Endothelial cell of umbilical vein (primary cell): Measurements from ENCODE around the gene MIOS. TPM values are rescaled to one million over a fixed set of nuclear protein-coding genes. Genes with fewer than 3 reads are reported as not detected.

Source experiments
- BruUV-seq: library from RNA; stranded (reverse); fragments of 400-500 nt; replicated peaks from 2 replicates; lab custom pipeline; 2021; lab: Mats Ljungman, UMichigan
- CTCF ChIA-PET: fragments of 300-600, 350-600 bp; sonication (Branson Sonifier 250); formaldehyde crosslinking; loops from one replicate; lab custom pipeline; 2021; ENCODE audit warnings: antibody characterized with exemption, inconsistent platforms; lab: Charles Lee
- POLR2A ChIA-PET: fragments of 300-600, 350-600 bp; sonication (Branson Sonifier 250); formaldehyde crosslinking; loops from one replicate; lab custom pipeline; 2021; ENCODE audit warnings: antibody characterized with exemption, inconsistent platforms; lab: Charles Lee
- DNase-seq: peaks from one replicate; pipeline ENCODE4 v3.0.0-alpha.2; 2011; ENCODE audit warnings: low read depth, low spot score
- FAIRE-seq: peaks from 2 replicates; lab custom pipeline; 2011; peaks lifted over from hg19 to GRCh38; lab: Jason Lieb, UNC
- H2AFZ ChIP-seq: 2 replicates; pipeline ENCODE4 v1.6.0; 2012; ENCODE audit warnings: low read depth, low read length, control low read depth, inconsistent platforms
- H3K27ac ChIP-seq: 2 replicates; pipeline ENCODE4 v1.5.1; 2011; ENCODE audit warnings: low read depth, mild to moderate bottlenecking, control low read depth, low read length, moderate library complexity; ENCODE audit not compliant: insufficient read depth
- H3K27me3 ChIP-seq, 2 experiments: 2 replicates each; pipeline versions ENCODE4 v1.6.0 to v1.6.1; 2011; ENCODE audit warnings: low read length in 2 of 2, mixed read lengths in 1 of 2; ENCODE audit not compliant: control insufficient read depth in 2 of 2, insufficient read depth in 2 of 2
- H3K36me3 ChIP-seq, 2 experiments: 2 replicates in 1 of 2; 3 replicates in 1 of 2; pipeline ENCODE4 v1.5.1; 2011; ENCODE audit warnings: low read length in 2 of 2, mild to moderate bottlenecking in 1 of 2, moderate library complexity in 1 of 2; ENCODE audit not compliant: control insufficient read depth in 2 of 2, insufficient read depth in 2 of 2; ENCODE audit errors: extremely low read depth in 1 of 2
- H3K4me1 ChIP-seq: 3 replicates; pipeline ENCODE4 v1.5.1; 2011; ENCODE audit warnings: mild to moderate bottlenecking, low read length; ENCODE audit not compliant: control insufficient read depth, insufficient read depth; ENCODE audit errors: extremely low read depth
- H3K4me2 ChIP-seq: 2 replicates; pipeline ENCODE4 v1.6.1; 2011; ENCODE audit warnings: low read length, control low read depth, mixed read lengths; ENCODE audit not compliant: insufficient read depth
- H3K4me3 ChIP-seq, 3 experiments: fragments of 200-600 bp in 1 of 3; sonication (generic), shearing (Covaris generic) in 1 of 3; replicated peaks in 1 of 3; 2 replicates each; pipeline ENCODE4 v1.5.1; 2011 to 2016; ENCODE audit warnings: control low read depth in 3 of 3, low read length in 3 of 3, mild to moderate bottlenecking in 2 of 3, inconsistent platforms in 1 of 3, low read depth in 1 of 3, moderate library complexity in 1 of 3; ENCODE audit not compliant: insufficient read depth in 1 of 3
- H3K79me2 ChIP-seq: 2 replicates; pipeline ENCODE4 v1.6.0; 2012; ENCODE audit warnings: low read length, inconsistent platforms; ENCODE audit not compliant: control insufficient read depth, insufficient read depth
- H3K9ac ChIP-seq: replicated peaks from 2 replicates; pipeline ENCODE3; 2011; ENCODE audit warnings: low read length, control low read depth; ENCODE audit not compliant: insufficient read depth; ENCODE audit errors: extremely low read depth
- H3K9me1 ChIP-seq: replicated peaks from 3 replicates; pipeline ENCODE4 v1.6.0; 2011; ENCODE audit warnings: mild to moderate bottlenecking, low read length; ENCODE audit not compliant: control insufficient read depth, insufficient read depth; ENCODE audit errors: extremely low read depth
- H3K9me3 ChIP-seq: replicated peaks from 2 replicates; pipeline ENCODE4 v1.5.1; 2012; ENCODE audit warnings: low read length, inconsistent platforms; ENCODE audit not compliant: control insufficient read depth, insufficient read depth
- H4K20me1 ChIP-seq: replicated peaks from 2 replicates; pipeline ENCODE3; 2011; ENCODE audit warnings: mild to moderate bottlenecking, low read length; ENCODE audit not compliant: control insufficient read depth, insufficient read depth; ENCODE audit errors: extremely low read depth
- CTCF ChIP-seq, 2 donors: IDR thresholded peaks; 1 replicate in 1 of 2; 2 replicates in 1 of 2; pipeline ENCODE4 v1.5.1; 2011; ENCODE audit warnings: low read length in 2 of 2, mild to moderate bottlenecking in 2 of 2, moderate library complexity in 2 of 2, control low read depth in 1 of 2, inconsistent platforms in 1 of 2, low read depth in 1 of 2; ENCODE audit not compliant: insufficient read depth in 1 of 2; ENCODE audit errors: extremely low read depth in 1 of 2
- EZH2 ChIP-seq: IDR thresholded peaks from 2 replicates; pipeline ENCODE4 v1.6.1; 2012; ENCODE audit warnings: borderline replicate concordance, low read depth, mild to moderate bottlenecking, moderate library complexity, low read length, inconsistent platforms; ENCODE audit not compliant: severe bottlenecking
- FOS ChIP-seq: IDR thresholded peaks from 2 replicates; pipeline ENCODE4 v1.6.1; 2011; ENCODE audit warnings: mild to moderate bottlenecking, low read length, moderate library complexity, borderline replicate concordance; ENCODE audit not compliant: insufficient read depth
- GATA2 ChIP-seq: IDR thresholded peaks from 2 replicates; pipeline ENCODE4 v1.7.0; 2011; ENCODE audit warnings: low read depth, mild to moderate bottlenecking, moderate library complexity, mixed read lengths, low read length; ENCODE audit not compliant: insufficient read length, insufficient read depth
- JUN ChIP-seq: IDR thresholded peaks from 2 replicates; pipeline ENCODE4 v1.6.1; 2011; ENCODE audit warnings: borderline replicate concordance, low read depth; ENCODE audit not compliant: insufficient read length, insufficient read depth
- MAX ChIP-seq: IDR thresholded peaks from 2 replicates; pipeline ENCODE4 v1.6.1; 2011; ENCODE audit not compliant: insufficient read depth, insufficient read length
- MYC ChIP-seq: IDR thresholded peaks from one replicate; pipeline ENCODE4 v1.6.1; 2011; ENCODE audit warnings: mild to moderate bottlenecking, low read depth, low read length
- POLR2A ChIP-seq: IDR thresholded peaks from 2 replicates; pipeline ENCODE4 v1.6.1; 2012; ENCODE audit warnings: low read depth, mild to moderate bottlenecking, control low read depth, low read length
- POLR2AphosphoS5 ChIP-seq: IDR thresholded peaks from 2 replicates; pipeline ENCODE4 v1.6.1; 2012; ENCODE audit warnings: low read depth, mild to moderate bottlenecking, control low read depth, low read length, moderate library complexity; ENCODE audit not compliant: insufficient read depth
- dilution Hi-C: fragments of 300-500 bp; cut with MboI; formaldehyde crosslinking; loops from one replicate; pipeline ENCODE4 v1.15.0; 2019; ENCODE audit warnings: low sequenced_read_pairs; ENCODE audit not compliant: extremely low pct_ligation_motif_present
- intact Hi-C: fragments of 100-400 bp; cut with micrococcal nuclease; formaldehyde crosslinking; loops from one replicate; pipeline ENCODE4 v1.10.0; 2022
- polyA plus RNA-seq, 4 experiments: library from polyadenylated mRNA; depleted of rRNA in 3 of 4; stranded (reverse) in 3 of 4; unstranded in 1 of 4; fragments of >200 nt; gene quantifications; 2 replicates each; pipeline versions ENCODE4 v1.2.1 to v1.2.3, GENCODE V29; 2011 to 2012; ENCODE audit warnings: missing spikeins in 1 of 4
- total RNA-seq: library from RNA; stranded (reverse); gene quantifications from 2 replicates; pipeline ENCODE4 v1.2.3, GENCODE V29; 2021

Gene MIOS
- total and polyA plus RNA-seq, 2 donors (not counting 3 experiments of a cell fraction or from before 2014, with no cell fraction given) = 8.5 to 16.8 TPM

- POLR2A ChIA-PET = interaction anchor here (0.6 kb wide), 1 partner anchor 302 kb away, joined by 4 read pairs; no protein-coding TSS in a partner anchor
- H3K4me2 ChIP-seq = no peak overlapping the region
- TF ChIP-seq CTCF (IDR thresholded peaks at IDR 0.05; ENCODE audit: extremely low read depth in 1 of 2, insufficient read depth in 1 of 2, low read depth in 1 of 2, low read length in 2 of 2) (no peak), MAX (no peak), GATA2 (no peak), JUN (no peak), POLR2AphosphoS5 (no peak), EZH2 (no peak), MYC (no peak), POLR2A (no peak), FOS (no peak)
- H4K20me1 ChIP-seq = no peaks in the 10 kb centered on the region
- CTCF ChIA-PET = interaction anchor here (1.7 kb wide), 1 partner anchor 105 kb away, joined by 7 read pairs; no protein-coding TSS in a partner anchor
- H3K4me3 ChIP-seq = no peak overlapping the region
- DNase-seq = no peak
- H3K79me2 ChIP-seq = no peaks in the 10 kb centered on the region
- no peaks in the 10 kb centered on the region for H3K4me1 ChIP-seq
- H3K27me3 ChIP-seq = peaks cover 0 to 6% of the 10 kb centered on the region in 2 experiments
- intact Hi-C loops = no loop called here
- H3K9me3 ChIP-seq = no peaks in the 10 kb centered on the region
- no TSS peak for BruUV-seq
- dilution Hi-C loops = no loop called here
- no peak overlapping the region for H3K27ac ChIP-seq
- H2AFZ ChIP-seq = no peak overlapping the region
- no peak for FAIRE-seq
- no peak overlapping the region for H3K9ac ChIP-seq
- H3K9me1 ChIP-seq = no peaks in the 10 kb centered on the region
- no peaks in the 10 kb centered on the region for H3K36me3 ChIP-seq
These were observed 37.4 kb upstream of the MIOS start for GRCh38 chr7:7529328-7529727.
